NCI-H2227 (cell line): Measurements from ENCODE around the gene CD58.
A peak's percentile ranks its signal among the peaks of the same experiment; 100 is the strongest.
"Not testable (repeated sequence)": the region's sequence is repeated elsewhere in the genome, so short reads cannot be mapped to it uniquely, and the experiment has no call there.

Experiments used
- DNase-seq: peaks from one replicate; lab custom pipeline; 2025; ENCODE audit not compliant: unreplicated experiment; lab: John Stamatoyannopoulos, UW

The CD58 gene, protein sequence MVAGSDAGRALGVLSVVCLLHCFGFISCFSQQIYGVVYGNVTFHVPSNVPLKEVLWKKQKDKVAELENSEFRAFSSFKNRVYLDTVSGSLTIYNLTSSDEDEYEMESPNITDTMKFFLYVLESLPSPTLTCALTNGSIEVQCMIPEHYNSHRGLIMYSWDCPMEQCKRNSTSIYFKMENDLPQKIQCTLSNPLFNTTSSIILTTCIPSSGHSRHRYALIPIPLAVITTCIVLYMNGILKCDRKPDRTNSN

DNA sequence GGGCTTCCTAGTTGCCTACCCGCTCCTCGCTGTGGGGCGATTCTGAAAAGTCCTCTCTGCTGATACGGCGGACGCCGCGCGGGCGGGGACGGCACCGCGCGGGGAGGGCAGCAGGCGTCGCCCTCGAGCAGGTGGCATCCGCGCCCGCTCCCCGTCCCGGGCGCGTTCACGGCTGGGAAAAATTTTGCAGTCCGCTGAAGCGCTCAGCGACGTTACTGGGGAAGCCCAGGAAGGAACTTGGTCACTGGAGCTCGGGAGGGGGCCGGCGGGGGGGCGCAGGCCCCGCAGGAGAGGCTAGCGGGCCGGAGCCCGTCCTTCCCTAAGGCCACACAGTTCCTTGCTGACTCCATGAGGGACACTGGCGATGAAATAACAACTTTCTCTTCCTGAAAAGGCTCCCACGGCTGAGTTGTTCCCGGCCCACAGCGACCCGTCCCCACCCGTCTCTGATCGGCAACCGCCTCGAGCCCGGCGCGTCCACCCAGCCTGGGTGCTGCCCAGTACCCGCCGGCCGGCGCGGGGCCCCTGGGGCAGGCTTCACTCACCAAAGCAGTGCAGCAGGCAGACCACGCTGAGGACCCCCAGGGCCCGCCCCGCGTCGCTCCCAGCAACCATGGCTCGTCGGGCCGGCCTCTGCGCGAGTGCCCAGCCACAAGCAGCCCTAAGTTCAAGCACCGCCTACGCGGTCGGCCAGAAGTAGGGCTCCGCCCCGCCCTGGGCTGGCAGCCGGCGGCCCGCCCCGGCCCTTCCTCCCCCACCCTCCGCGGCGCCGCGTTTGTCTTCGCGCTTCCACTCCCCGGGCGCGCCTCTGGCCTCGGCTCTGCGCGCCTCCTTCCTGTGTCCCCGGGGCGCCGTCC, at the start of gene CD58:
Gene CD58, minus strand, starts transcription at position 669 of the 857 bp plus-strand sequence. Its CDS starts 54 bp downstream, at position 615.
- DNase-seq: peak; percentile 92

DNA sequence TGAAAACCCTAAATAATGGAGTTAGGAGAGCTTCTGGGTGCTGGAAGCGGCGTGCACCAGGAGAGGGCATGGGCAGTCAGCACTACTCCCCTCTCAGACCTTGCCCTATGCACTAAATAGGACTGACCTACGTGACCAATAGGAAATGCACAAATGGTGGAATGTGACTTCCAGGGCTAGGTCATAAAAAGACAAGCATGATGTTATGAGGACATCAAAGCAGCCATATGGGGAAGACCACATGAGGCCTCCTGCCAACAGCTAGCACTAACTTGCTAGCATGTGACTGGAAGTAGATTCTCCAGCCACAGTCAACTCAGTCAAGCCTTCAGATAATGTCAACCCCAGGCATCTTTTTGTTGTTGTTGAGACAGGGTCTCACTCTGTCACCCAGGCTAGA, 49.6 kb upstream of the CD58 start:
- not testable (repeated sequence) for DNase-seq

DNA sequence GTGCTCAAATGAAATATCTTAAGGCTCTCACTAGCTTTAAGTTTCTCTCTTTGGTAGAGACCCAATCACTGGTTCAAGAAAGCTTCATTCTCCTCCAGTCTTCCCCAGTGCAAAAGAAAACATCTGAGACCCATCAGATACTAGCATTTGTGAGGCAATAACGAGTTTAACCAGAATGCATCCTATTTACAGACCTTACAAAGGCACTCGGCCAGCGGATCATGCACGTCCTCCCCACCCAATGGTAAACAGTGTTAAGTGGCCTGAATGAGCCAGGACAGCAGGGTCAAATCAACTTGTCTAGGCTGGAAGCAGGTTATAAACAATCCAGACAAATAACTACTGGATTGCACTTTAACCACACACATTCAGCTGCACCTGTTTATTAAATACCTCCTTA, 48.3 kb upstream of the CD58 start:
- peak; percentile 25 for DNase-seq

DNA sequence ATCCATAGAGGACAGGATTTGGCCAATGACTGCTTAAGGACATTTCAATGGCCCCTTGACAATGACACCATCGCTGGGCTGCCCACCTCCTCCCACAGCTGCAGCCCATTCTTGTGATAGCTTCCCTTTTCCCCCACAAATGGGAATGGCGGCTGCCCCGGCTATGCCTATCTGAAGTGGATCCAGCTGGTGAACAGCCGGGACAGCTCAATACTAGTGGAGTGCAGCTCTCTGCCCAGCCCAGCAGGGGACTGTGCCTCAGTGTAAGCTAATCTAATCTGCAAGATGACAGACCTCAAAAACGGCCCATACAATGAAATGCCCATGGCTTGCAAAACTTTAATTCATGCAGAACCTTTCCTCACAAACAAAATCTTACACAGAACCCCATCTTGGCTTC, 47.0 kb upstream of the CD58 start:
- DNase-seq: not testable (repeated sequence)

DNA sequence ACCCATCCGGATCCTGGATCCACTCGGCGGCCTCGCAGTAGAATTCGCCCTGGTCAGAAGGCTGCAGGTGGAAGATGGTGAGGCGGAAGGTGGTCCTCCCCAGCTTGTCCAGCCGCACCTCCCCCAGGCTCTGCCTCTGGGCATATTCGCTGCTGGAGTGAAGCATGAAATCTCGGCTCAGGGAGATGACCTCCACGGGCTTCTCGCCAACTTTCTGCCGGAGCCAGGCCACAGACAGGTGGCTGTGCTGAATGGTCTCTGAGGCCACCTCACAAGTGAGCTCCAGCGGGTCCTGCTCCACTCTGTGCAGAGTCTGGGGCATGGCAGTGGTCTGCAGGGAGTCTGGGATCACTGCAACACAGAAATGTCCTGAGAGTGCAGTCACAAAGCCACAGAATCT, 43.0 kb upstream of the CD58 start:
- not testable (repeated sequence) for DNase-seq

DNA sequence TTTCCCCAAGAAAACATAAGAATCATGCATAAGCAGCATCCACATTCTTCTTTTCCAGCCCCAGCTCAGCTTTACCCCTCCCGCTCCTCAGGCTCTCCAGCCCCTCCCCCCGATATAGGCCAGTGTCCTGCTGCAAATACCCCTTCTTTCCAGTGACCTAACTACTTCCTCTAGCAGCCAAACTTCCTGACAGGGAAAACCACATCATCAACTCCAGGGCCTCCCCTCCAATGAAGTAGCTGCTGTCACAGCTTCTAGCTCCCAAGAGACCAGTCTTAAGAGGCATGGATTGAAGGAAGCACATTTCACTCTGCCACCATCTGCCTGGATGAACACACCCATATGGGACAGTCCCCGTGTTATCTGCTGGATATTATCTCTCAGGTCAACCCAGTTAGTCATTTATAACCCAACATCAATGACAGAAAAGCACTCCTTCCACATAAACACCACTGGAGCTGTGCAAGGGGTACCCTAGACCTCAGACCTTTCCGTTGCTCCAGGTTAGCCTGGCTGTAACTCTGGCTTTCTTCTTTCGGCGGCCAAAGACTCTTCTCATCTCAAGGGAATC, 39.1 kb upstream of the CD58 start:
- not testable (repeated sequence) for DNase-seq

DNA sequence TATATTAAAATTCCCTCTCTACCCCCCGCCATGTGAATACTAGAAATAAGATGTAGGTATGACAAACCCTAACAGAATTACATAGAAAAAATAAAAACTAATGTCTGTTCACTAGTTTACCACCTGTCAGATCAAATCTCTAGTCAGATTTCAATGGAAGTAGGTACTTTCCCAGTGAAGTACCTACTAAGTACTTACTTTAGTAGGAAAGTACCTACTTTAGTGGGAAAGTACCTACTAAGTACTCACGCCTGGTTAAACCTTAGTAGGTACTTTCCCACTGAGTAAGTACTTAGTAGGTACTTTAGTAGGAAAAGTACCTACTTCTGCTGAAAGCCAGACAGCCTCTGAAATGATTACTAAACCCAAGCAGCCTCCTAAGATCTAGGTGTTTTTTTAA, 38.0 kb upstream of the CD58 start:
- not testable (repeated sequence) for DNase-seq

DNA sequence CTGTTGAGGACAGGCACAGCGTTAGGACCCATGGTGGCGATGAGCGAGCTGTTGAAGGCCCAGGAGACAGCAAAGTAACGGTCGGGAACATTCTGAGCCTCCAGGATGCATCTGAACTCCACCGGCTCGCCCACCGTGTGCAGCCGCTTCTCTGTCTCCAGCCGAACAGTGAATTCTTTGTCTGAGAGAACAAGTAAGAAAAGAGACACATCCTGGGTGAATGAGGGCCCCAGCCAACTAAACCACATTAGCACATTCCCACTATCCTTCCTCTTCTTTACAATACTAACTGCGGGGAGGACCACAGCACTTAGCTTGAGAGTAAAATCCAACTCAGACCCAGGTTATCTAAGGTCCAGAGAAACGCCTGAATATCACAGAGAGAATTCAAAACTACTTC, 37.3 kb upstream of the CD58 start:
- DNase-seq: not testable (repeated sequence)

DNA sequence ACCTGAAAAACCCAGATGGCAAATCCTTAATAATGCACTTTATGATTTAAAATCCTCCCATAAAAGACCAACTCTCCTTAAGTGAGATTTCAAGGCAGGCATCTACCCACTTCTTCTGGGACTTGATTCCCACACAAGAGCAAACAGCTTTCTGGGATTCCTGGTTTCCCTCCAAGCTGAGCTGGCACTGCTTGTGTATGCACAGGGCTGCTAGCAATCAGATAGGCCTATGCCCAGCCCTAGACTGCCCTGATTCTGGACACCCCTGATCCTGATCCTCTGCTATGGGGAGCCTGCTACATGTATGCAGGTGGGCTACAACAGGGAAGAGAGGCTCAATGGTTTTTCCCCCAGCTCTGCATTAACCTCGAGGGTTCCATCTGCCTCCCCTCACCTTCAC, 36.6 kb upstream of the CD58 start:
- not testable (repeated sequence) for DNase-seq

DNA sequence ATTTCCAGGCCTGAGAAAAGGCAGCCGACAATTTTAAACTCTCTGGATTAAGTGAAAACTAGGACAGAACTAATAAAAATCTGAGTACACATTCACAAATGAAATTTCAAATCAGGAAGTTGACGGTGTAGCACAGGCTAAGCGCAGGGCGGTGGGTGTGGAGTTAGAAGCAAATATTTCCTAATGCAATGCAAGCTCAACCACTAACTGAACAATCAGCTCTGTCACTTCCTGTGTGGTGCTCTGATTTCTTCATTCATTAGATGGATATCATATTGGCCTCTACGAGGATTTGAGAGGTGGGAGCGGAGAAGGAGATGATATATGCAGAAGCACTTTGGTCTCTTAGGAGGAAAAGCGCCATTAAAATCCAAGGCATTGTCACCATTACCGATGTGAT, 35.2 kb upstream of the CD58 start:
- not testable (repeated sequence) for DNase-seq

DNA sequence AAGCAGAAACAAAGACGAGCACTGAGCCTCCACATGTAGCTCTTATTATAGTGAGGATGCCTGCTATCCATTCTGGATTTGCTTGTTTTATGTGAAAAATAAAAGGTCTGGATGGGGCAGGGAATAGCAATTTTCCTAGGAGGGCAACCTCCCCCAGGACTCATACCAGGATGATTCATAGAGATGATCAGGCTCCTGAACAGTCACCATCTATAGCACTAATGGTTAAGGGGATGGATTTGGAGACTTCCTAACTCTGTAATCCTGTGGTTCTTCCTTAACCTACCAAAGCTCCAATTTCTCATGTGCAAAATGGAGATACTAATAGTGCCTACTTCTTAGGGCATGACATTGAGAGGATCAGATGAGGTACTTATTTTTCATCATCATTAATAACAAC, 34.5 kb upstream of the CD58 start:
- DNase-seq: no peak

DNA sequence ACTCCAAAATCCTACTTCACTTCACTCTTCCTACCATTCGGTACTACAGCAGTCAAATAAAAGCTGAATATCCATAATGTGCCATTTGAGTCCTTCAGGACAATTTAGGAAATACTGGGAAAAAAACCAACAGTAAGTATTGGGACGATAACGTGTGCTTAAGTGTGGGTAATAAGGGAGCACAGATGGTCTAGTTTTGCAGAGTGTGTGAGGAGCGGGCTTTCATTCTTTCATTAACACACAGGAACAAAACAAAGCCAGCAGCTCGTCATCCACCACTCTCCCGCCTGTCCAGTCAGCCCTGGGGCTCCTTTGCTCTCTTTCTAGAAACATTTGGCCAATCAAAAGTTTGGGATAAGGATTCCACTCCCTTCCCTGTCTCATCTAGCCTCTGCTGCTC, 33.6 kb upstream of the CD58 start:
- DNase-seq: not testable (repeated sequence)

DNA sequence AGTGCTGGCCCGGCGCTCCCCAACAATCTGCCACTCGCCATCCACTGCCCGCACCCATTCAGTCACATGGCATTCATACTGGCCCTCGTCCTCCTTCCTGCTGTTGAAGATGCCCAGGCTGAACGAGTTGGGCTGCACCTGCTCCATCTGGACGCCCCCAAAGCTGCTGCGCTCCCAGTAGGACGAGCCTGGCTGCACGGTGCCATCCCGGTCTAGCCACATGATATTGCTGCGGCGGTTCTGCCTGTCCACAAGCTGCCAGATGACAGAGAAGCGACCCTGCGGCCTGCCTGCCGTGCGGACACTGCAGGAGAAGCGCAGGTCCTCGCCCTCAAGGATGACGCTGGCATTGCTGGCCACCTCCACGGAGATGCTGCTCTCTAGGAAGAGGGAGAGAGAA, 32.8 kb upstream of the CD58 start:
- not testable (repeated sequence) for DNase-seq

DNA sequence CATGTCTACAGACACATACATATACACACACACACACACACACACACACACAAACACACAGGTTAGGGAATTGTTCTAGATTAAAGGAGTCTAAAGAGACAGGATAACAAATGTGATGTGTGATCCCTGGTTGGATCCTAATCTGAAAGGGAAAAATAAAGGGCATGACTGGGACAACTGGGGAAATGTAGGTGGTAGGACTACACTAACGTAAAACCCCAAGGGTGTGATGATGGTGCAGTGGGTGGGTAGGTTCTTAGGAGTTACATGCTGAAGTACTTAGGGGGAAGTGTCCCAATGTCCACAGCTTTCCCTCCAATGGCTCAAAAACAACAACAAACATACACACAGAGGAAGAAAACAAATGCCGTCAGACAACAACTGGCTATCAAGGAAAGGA, 28.5 kb upstream of the CD58 start:
- not testable (repeated sequence) for DNase-seq

DNA sequence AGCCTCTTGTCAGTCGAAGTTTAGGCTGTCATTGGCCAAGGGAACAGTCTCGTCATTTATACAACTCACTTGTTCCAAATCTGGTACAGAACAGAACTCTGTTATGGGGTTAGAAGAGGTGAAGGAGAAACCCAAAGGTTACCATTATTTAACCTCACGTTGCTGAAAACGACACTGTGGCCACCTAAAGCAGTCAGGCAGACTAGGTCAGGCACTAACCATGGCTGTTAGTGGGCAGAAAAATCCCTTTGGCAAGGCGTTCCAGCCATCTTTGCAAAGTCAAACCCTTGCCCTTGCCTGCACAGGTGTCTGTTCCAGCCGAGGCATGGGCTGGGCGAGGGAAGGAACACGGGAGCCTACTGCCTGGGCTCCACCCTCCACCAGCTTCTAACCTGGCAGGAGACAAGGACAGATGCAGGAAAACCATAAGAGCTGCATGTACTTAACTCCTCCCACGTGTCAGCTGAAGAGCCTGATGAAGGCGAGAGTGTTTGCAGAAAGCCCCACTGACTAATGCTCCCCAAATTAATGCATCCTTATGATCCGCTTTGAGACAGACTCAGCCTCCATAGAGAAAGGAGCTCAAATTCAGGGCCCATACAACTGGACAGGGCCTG, 27.7 kb upstream of the CD58 start:
- not testable (repeated sequence) for DNase-seq

DNA sequence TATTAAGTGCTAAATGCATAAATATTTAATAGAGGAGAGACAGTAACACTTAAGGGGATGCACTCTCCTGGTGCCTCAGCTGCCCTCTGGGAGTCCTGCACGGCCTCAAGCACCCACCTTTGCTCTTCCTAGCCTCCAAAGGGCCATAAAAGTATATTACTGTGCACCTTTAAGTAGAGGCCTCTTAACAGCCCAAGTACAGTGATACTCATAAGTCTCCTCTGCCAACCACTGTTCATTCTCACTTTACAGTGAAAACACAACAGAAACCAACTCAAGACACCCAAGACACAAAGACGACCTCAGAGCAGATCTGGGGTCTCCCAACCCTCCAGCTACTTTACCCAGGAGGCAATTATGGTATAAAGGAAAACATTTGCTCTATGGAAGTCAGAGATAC, 26.6 kb upstream of the CD58 start:
- not testable (repeated sequence) for DNase-seq

DNA sequence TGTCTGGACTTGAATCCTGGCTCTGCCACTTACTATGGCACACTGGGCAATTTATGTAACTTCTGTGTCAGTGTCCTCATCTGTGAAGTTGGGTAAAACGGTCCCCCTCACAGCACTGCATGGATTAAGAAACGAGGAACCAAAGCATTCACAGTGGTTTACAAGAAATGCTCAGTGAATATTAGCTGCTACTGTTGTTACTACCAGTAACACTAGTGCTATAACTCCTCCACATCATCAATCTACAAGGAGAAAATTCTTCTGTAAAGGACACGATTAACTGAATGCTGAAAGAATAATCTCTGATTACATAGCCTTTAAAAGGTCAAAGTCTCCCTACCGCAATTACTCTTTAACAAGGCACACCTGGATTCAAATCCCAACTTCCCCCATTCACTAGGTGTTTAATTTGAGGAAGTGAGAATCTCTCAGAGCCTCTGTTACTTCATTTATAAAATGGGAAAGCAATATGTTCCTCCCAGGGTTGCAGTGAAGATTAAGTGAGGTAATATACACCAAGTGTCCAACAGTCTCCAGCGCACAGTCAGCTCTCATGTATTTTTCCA, 26.0 kb upstream of the CD58 start:
- DNase-seq: not testable (repeated sequence)

DNA sequence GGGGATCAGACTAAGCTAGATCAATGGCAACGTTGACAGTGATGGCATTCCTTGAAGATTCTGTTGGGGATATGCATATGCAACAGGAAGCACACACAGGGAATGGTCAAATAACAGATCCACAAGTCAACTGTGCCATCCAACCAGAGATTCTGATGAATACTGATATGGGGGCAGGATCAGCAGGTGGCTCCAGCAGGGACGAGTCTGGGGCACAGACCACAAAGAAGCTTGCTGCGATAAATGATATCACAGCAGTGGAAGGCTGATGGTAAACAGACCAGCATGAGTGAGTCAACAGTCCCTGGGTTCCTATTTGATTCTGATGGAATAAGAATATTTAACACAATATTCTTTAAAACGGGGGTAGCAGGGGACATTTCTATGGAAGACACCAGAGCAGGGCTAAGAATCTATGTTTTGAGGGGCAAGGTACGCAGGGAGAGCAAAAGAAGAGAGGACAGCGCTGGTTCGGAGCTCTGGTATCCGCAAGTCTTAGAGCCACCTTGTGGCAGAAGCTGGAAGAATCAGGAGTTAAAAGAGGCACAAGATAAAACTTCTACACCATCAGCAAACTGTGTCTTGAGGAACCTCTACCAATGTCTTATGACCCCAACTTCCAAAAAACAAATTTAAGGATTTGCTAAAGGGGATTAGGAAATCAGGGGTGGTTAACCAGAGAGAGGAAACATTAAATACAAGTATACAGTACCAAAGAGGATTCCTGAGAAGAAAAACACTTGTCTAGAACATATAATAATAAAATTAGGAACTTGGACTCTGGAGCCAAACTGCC, 25.3 kb upstream of the CD58 start:
- DNase-seq: peak; percentile 42

DNA sequence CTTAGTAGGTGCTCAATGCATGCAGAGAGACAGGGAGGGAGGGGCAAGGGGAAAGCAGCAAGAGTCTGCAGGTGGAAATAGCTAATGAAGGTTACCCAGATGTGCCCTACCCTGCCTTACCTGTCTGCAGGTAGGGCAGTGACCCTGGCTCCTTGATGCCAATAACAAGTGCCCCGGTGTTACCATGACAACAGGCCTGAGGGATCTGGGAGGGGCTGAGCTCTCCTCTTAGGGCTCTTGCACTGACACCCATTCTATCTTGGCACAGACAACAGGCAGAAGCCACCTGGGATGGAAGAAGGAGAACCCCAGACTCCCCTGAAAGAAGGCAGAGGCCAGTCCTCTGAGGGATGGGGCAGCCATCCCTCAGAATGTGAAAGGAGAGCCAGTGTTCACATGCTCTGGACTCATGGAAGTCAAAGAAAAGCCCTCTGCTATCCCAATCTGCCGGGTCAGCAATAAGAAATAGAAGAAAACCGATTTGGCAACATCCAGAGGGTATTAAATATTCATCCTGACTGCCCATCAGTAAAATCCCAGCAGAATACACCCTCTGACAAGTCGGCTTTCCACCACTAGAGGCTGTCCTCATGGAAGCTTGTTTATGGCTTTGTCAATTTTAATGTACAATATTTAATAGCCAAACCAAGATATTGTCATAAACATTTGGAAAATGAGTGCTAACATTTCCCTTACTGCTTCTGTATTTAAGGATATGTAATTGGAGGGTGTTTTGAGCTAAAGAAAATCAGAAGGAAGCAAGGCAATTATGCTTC, 24.4 kb upstream of the CD58 start:
- DNase-seq: not testable (repeated sequence)

DNA sequence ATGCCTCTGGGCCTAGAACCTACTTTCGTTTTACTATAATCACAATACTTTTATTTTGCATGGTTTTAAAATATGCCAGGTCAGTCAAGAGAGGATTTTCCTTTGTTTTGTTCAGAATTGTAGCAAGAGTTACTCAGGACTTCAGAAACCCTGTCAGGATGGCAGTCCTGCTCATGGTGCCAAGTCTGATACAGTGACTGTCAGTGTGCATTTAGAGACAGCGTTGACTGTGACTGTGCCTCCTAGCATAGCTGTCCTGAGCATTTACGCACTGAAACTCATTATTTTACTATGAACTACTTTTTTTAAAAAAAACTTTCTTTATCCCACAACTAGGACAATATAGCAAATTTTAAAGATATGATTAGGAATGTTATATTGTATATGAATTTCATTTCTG, 23.2 kb upstream of the CD58 start:
- not testable (repeated sequence) for DNase-seq
